NB4 (cell line): ENCODE results near the gene LDLRAD3.

Experiments
- MYC ChIP-seq: IDR thresholded peaks from 2 replicates; pipeline ENCODE4 v1.6.1; 2011; ENCODE audit warnings: low read depth, low read length
- POLR2A ChIP-seq: IDR thresholded peaks from 2 replicates; pipeline ENCODE4 v1.6.1; 2011; ENCODE audit warnings: mild to moderate bottlenecking; ENCODE audit not compliant: insufficient read length; ENCODE audit errors: extremely low read depth
- TF ChIP-seq, protein P1 (sequence below): IDR thresholded peaks from one replicate; pipeline ENCODE4 v1.5.1; 2012; ENCODE audit warnings: low read depth, low read length
- TF ChIP-seq, protein P2 (sequence below): IDR thresholded peaks from 2 replicates; pipeline ENCODE4 v1.6.1; 2011; ENCODE audit warnings: low read depth, low read length

DNA sequence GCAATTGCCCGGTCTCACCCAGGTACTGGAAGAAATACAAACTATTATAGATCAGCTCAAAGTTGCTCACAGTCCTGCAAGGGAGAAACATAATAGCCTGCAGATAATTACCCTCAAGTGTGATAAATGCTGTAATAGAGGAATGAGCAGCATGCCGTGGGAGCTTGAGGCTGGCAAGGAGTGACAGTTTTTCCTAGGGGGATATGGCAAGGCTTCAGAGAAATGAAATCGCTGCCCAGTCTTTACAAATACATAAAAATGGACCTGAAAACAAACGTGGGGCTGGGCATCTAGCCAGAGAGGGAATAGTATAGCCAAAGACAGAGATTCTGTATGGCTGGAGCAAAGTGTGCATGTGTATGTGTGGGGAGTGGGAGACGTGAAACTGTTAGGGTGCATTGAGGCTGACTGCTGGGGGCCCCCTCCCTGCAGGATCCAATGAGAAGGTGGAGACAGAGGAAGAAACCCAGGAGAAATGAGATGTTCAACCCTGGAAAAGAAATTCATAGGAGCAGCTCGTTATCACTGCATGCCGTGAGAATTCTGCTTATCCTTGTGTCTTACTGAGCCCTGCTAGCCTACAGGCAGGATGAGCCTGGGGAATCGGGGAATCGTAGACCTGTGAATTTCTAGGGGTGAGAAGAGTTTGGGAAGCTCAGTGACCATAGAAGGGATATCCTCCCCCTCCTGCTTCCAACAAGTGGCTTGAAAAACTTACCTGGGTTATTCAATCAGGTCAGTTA, 167.0 kb downstream of the LDLRAD3 start:
- TF ChIP-seq POLR2A: no peak
- TF ChIP-seq, protein P1, sequence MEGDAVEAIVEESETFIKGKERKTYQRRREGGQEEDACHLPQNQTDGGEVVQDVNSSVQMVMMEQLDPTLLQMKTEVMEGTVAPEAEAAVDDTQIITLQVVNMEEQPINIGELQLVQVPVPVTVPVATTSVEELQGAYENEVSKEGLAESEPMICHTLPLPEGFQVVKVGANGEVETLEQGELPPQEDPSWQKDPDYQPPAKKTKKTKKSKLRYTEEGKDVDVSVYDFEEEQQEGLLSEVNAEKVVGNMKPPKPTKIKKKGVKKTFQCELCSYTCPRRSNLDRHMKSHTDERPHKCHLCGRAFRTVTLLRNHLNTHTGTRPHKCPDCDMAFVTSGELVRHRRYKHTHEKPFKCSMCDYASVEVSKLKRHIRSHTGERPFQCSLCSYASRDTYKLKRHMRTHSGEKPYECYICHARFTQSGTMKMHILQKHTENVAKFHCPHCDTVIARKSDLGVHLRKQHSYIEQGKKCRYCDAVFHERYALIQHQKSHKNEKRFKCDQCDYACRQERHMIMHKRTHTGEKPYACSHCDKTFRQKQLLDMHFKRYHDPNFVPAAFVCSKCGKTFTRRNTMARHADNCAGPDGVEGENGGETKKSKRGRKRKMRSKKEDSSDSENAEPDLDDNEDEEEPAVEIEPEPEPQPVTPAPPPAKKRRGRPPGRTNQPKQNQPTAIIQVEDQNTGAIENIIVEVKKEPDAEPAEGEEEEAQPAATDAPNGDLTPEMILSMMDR: no peak
- TF ChIP-seq, protein P2, sequence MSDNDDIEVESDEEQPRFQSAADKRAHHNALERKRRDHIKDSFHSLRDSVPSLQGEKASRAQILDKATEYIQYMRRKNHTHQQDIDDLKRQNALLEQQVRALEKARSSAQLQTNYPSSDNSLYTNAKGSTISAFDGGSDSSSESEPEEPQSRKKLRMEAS: no peak
- TF ChIP-seq MYC: no peak
